GM19395 (cell line): Measurements from ENCODE around the gene ADRA1B.
A peak's percentile ranks its signal among the peaks of the same experiment; 100 is the strongest.
"Not testable (repeated sequence)": the region's sequence is repeated elsewhere in the genome, so short reads cannot be mapped to it uniquely, and the experiment has no call there.

ENCODE experiments used
- ATAC-seq: cut with Tn5 transposase; IDR thresholded peaks from one replicate; pipeline ENCODE4 v1.9.1; 2021; ENCODE audit warnings: mild to moderate bottlenecking, moderate library complexity; ENCODE audit not compliant: unreplicated experiment

Gene ADRA1B

GRCh38 chr5:159965031-159965837 lies 49.0 kb downstream of the ADRA1B start:
- ATAC-seq = no peak

GRCh38 chr5:159965838-159966128 lies 49.5 kb downstream of the ADRA1B start:
- ATAC-seq = not testable (repeated sequence)

GRCh38 chr5:159969966-159970365 lies 53.7 kb downstream of the ADRA1B start:
- no peak for ATAC-seq

- ATAC-seq = no peak
Measured at GRCh38 chr5:159971038-159971437, 54.8 kb downstream of the ADRA1B start.

- ATAC-seq = no peak
Measured at GRCh38 chr5:159971514-159971913, 55.2 kb downstream of the ADRA1B start.

GRCh38 chr5:159971931-159972461 lies 55.7 kb downstream of the ADRA1B start:
- no peak for ATAC-seq

GRCh38 chr5:159972538-159973362 lies 56.5 kb downstream of the ADRA1B start:
- ATAC-seq = no peak

- no peak for ATAC-seq
Measured at GRCh38 chr5:159975462-159976019, 59.3 kb downstream of the ADRA1B start.

GRCh38 chr5:159976921-159977320 lies 60.6 kb downstream of the ADRA1B start:
- ATAC-seq = no peak

GRCh38 chr5:159978358-159978757 lies 62.1 kb downstream of the ADRA1B start:
- ATAC-seq = no peak

GRCh38 chr5:159982421-159983173 lies 66.3 kb downstream of the ADRA1B start:
- ATAC-seq = no peak

- peak; percentile 96 for ATAC-seq
Measured at GRCh38 chr5:159987031-159987674, 70.9 kb downstream of the ADRA1B start.

- ATAC-seq = no peak
Measured at GRCh38 chr5:159990506-159990905, 74.2 kb downstream of the ADRA1B start.

- no peak for ATAC-seq
Measured at GRCh38 chr5:159992566-159992965, 76.3 kb downstream of the ADRA1B start.

- no peak for ATAC-seq
Measured at GRCh38 chr5:159993194-159993593, 76.9 kb downstream of the ADRA1B start.

GRCh38 chr5:159995907-159996306 lies 79.6 kb downstream of the ADRA1B start:
- no peak for ATAC-seq

- ATAC-seq = no peak
Measured at GRCh38 chr5:160001457-160001856, 85.2 kb downstream of the ADRA1B start.

- no peak for ATAC-seq
Measured at GRCh38 chr5:160007514-160007913, 91.2 kb downstream of the ADRA1B start.

- peak; percentile 18 for ATAC-seq
Measured at GRCh38 chr5:160008529-160008876, 92.2 kb downstream of the ADRA1B start.

GRCh38 chr5:160008877-160009590 lies 92.8 kb downstream of the ADRA1B start, which contains the start of gene TTC1:
Gene TTC1 (plus strand): TSS chr5:160009139. CDS start chr5:160010529, 1,390 bp downstream.
- peak; percentile 100 for ATAC-seq
